H9 (cell line): ENCODE measurements around the gene GRIK3. TPM values are rescaled to one million over a fixed set of nuclear protein-coding genes. Genes with fewer than 3 reads are reported as not detected.

Experiments used
- DNase-seq: peaks from one replicate; pipeline ENCODE4 v3.0.0-alpha.2; 2017
- H2AFZ ChIP-seq: one replicate; pipeline ENCODE4 v1.6.1; 2013; ENCODE audit warnings: mild to moderate bottlenecking, low read length, control low read depth, moderate library complexity
- H2AK5ac ChIP-seq: 2 replicates; pipeline ENCODE4 v1.6.1; 2013; ENCODE audit warnings: low read length, control low read depth, mixed read lengths; ENCODE audit not compliant: insufficient read length
- H2BK120ac ChIP-seq: one replicate; pipeline ENCODE4 v1.6.1; 2013; ENCODE audit warnings: low read depth, mild to moderate bottlenecking, low read length, control low read depth, inconsistent platforms; ENCODE audit not compliant: poor library complexity, severe bottlenecking
- H2BK12ac ChIP-seq: 2 replicates; pipeline ENCODE4 v1.6.1; 2013; ENCODE audit warnings: low read length, control low read depth, mixed read lengths, low read depth; ENCODE audit not compliant: insufficient read length
- H2BK15ac ChIP-seq: 2 replicates; pipeline ENCODE4 v1.6.1; 2013; ENCODE audit warnings: low read depth, low read length, control low read depth
- H2BK20ac ChIP-seq: one replicate; pipeline ENCODE4 v1.6.1; 2013; ENCODE audit warnings: low read depth, mild to moderate bottlenecking, low read length, control low read depth, inconsistent platforms; ENCODE audit not compliant: poor library complexity, severe bottlenecking
- H2BK5ac ChIP-seq: 2 replicates; pipeline ENCODE4 v1.6.1; 2013; ENCODE audit warnings: low read length, control low read depth, mixed read lengths; ENCODE audit not compliant: insufficient read length
- H3K14ac ChIP-seq: 2 replicates; pipeline ENCODE4 v1.6.1; 2013; ENCODE audit warnings: low read length, control low read depth; ENCODE audit not compliant: insufficient read depth
- H3K18ac ChIP-seq: 2 replicates; pipeline ENCODE4 v1.6.1; 2013; ENCODE audit warnings: low read depth, mild to moderate bottlenecking, mixed read lengths, low read length, control low read depth; ENCODE audit not compliant: insufficient read length
- H3K23ac ChIP-seq: 2 replicates; pipeline ENCODE4 v1.6.1; 2013; ENCODE audit warnings: low read length, control low read depth, mixed read lengths, low read depth; ENCODE audit not compliant: insufficient read length
- H3K23me2 ChIP-seq: 2 replicates; pipeline ENCODE4 v1.6.1; 2013; ENCODE audit warnings: low read depth, mild to moderate bottlenecking, mixed read lengths, low read length, control low read depth; ENCODE audit not compliant: insufficient read length, poor library complexity, severe bottlenecking
- H3K27ac ChIP-seq: 2 replicates; pipeline ENCODE4 v1.5.1; 2013; ENCODE audit warnings: low read length, control low read depth, mixed read lengths, low read depth; ENCODE audit not compliant: insufficient read length
- H3K27me3 ChIP-seq: 2 replicates; pipeline ENCODE4 v1.6.1; 2013; ENCODE audit warnings: low read length, control low read depth, inconsistent platforms; ENCODE audit not compliant: insufficient read depth
- H3K4ac ChIP-seq: 2 replicates; pipeline ENCODE4 v1.6.1; 2013; ENCODE audit warnings: low read depth, mild to moderate bottlenecking, control low read depth, inconsistent platforms, low read length, moderate library complexity
- H3K4me1 ChIP-seq: 2 replicates; pipeline ENCODE4 v1.6.1; 2013; ENCODE audit warnings: low read length, control low read depth, inconsistent platforms; ENCODE audit not compliant: insufficient read depth
- H3K4me2 ChIP-seq: 2 replicates; pipeline ENCODE4 v1.6.1; 2013; ENCODE audit warnings: low read length, control low read depth, mixed read lengths; ENCODE audit not compliant: insufficient read length, insufficient read depth
- H3K56ac ChIP-seq: 2 replicates; pipeline ENCODE4 v1.6.1; 2013; ENCODE audit warnings: low read depth, mild to moderate bottlenecking, mixed read lengths, low read length, control low read depth; ENCODE audit not compliant: insufficient read length
- H3K79me1 ChIP-seq: 2 replicates; pipeline ENCODE4 v1.6.1; 2013; ENCODE audit warnings: low read depth, mild to moderate bottlenecking, moderate library complexity, low read length, control low read depth, inconsistent platforms; ENCODE audit not compliant: insufficient read depth, poor library complexity, severe bottlenecking
- H3K79me2 ChIP-seq: 2 replicates; pipeline ENCODE4 v1.6.1; 2013; ENCODE audit warnings: low read length, control low read depth, inconsistent platforms; ENCODE audit not compliant: insufficient read depth
- H3K9ac ChIP-seq: 2 replicates; pipeline ENCODE4 v1.6.1; 2013; ENCODE audit warnings: low read length, control low read depth, mixed read lengths; ENCODE audit not compliant: insufficient read length; ENCODE audit errors: extremely low read depth
- H3K9me3 ChIP-seq: one replicate; pipeline ENCODE4 v1.6.1; 2013; ENCODE audit warnings: low read depth, low read length, inconsistent platforms; ENCODE audit not compliant: control insufficient read depth
- H3T11ph ChIP-seq: one replicate; pipeline ENCODE4 v1.6.1; 2013; ENCODE audit warnings: mild to moderate bottlenecking, low read length, control low read depth, inconsistent platforms
- H4K20me1 ChIP-seq: one replicate; pipeline ENCODE4 v1.6.1; 2013; ENCODE audit not compliant: control insufficient read depth, insufficient read length, insufficient read depth
- H4K5ac ChIP-seq: 2 replicates; pipeline ENCODE4 v1.6.1; 2013; ENCODE audit warnings: low read depth, mild to moderate bottlenecking, mixed read lengths, low read length, control low read depth; ENCODE audit not compliant: insufficient read length
- H4K8ac ChIP-seq: replicated peaks from 2 replicates; pipeline ENCODE4 v1.6.1; 2013; ENCODE audit warnings: low read length, control low read depth, mixed read lengths, low read depth; ENCODE audit not compliant: insufficient read length
- H4K91ac ChIP-seq: 2 replicates; pipeline ENCODE4 v1.6.1; 2013; ENCODE audit warnings: low read depth, mild to moderate bottlenecking, moderate library complexity, mixed read lengths, low read length, control low read depth; ENCODE audit not compliant: insufficient read length
- H3K27ac Mint-ChIP-seq, 3 experiments: 2 replicates in 2 of 3; 3 replicates in 1 of 3; pipeline ENCODE4 v1.8.0; 2020 to 2021; ENCODE audit warnings: mixed read lengths in 3 of 3, mild to moderate bottlenecking in 1 of 3, moderate library complexity in 1 of 3
- H3K27me3 Mint-ChIP-seq: 2 replicates; pipeline ENCODE4 v1.8.0; 2021; ENCODE audit warnings: low read depth, mild to moderate bottlenecking, moderate library complexity, mixed read lengths
- H3K36me3 Mint-ChIP-seq, 3 experiments: 2 replicates in 2 of 3; 3 replicates in 1 of 3; pipeline ENCODE4 v1.8.0; 2020 to 2021; ENCODE audit warnings: low read depth in 3 of 3, mixed read lengths in 3 of 3; ENCODE audit not compliant: insufficient read depth in 1 of 3
- H3K4me1 Mint-ChIP-seq, 2 experiments: 2 replicates each; pipeline ENCODE4 v1.8.0; 2020; ENCODE audit warnings: mixed read lengths in 2 of 2
- H3K4me3 Mint-ChIP-seq, 2 experiments: 2 replicates in 1 of 2; 3 replicates in 1 of 2; pipeline ENCODE4 v1.8.0; 2020 to 2021; ENCODE audit warnings: mild to moderate bottlenecking in 2 of 2, mixed read lengths in 2 of 2, moderate library complexity in 1 of 2
- H3K9me3 Mint-ChIP-seq, 2 experiments: 2 replicates in 1 of 2; 3 replicates in 1 of 2; pipeline ENCODE4 v1.8.0; 2020; ENCODE audit warnings: mild to moderate bottlenecking in 2 of 2, mixed read lengths in 2 of 2, moderate library complexity in 1 of 2
- WGBS: extraction: QIAGEN DNeasy Blood & Tissue Kit; methylation state at CpG from one replicate; pipeline ENCODE4 v1.1.7; 2013; ENCODE audit warnings: missing lambda C conversion rate, low lambda C conversion rate, mixed read lengths; ENCODE audit not compliant: insufficient read length; ENCODE audit errors: extremely low coverage; 5-methylcytosine and 5-hydroxymethylcytosine counted together
- total RNA-seq: library from RNA; stranded (reverse); gene quantifications from 2 replicates; pipeline ENCODE4 v1.2.1, GENCODE V29; 2021
- TF ChIP-seq, protein P1 (sequence below): fragments of 200-600 bp; sonication (generic); conservative IDR thresholded peaks from 3 replicates; pipeline ENCODE4 v1.8.0; 2021; ENCODE audit warnings: antibody characterized with exemption, mild to moderate bottlenecking

The GRIK3 gene
- total RNA-seq, 1 experiment from 2014 or later = 1.7 TPM

GRCh38 chr1:36937371-36937770 lies 96.9 kb downstream of the GRIK3 start:
- no peak overlapping the region for H2BK5ac ChIP-seq
- H2BK12ac ChIP-seq = no peak overlapping the region
- H3T11ph ChIP-seq = no peak overlapping the region
- H4K20me1 ChIP-seq = no peaks in the 10 kb centered on the region
- no peak overlapping the region for H3K14ac ChIP-seq
- peaks cover 23% of the 10 kb centered on the region for H3K27me3 Mint-ChIP-seq
- no peak overlapping the region for H4K5ac ChIP-seq
- no peak overlapping the region for H2AFZ ChIP-seq
- no peak overlapping the region for H4K8ac ChIP-seq
- WGBS = no CpG with 5 or more reads among the region's 6 CpGs
- H3K4me1 ChIP-seq = no peaks in the 10 kb centered on the region
- H2BK120ac ChIP-seq = no peak overlapping the region
- TF ChIP-seq, protein P1, sequence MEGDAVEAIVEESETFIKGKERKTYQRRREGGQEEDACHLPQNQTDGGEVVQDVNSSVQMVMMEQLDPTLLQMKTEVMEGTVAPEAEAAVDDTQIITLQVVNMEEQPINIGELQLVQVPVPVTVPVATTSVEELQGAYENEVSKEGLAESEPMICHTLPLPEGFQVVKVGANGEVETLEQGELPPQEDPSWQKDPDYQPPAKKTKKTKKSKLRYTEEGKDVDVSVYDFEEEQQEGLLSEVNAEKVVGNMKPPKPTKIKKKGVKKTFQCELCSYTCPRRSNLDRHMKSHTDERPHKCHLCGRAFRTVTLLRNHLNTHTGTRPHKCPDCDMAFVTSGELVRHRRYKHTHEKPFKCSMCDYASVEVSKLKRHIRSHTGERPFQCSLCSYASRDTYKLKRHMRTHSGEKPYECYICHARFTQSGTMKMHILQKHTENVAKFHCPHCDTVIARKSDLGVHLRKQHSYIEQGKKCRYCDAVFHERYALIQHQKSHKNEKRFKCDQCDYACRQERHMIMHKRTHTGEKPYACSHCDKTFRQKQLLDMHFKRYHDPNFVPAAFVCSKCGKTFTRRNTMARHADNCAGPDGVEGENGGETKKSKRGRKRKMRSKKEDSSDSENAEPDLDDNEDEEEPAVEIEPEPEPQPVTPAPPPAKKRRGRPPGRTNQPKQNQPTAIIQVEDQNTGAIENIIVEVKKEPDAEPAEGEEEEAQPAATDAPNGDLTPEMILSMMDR = no peak
- H3K9ac ChIP-seq = no peak overlapping the region
- no peak for DNase-seq
- no peaks in the 10 kb centered on the region for H3K9me3 ChIP-seq
- no peak overlapping the region for H3K23ac ChIP-seq
- no peaks in the 10 kb centered on the region for H3K79me1 ChIP-seq
- H3K79me2 ChIP-seq = no peaks in the 10 kb centered on the region
- no peaks in the 10 kb centered on the region for H3K9me3 Mint-ChIP-seq
- no peak overlapping the region for H3K4me2 ChIP-seq
- no peak overlapping the region for H3K56ac ChIP-seq
- H3K27me3 ChIP-seq = no peaks in the 10 kb centered on the region
- H2BK15ac ChIP-seq = no peak overlapping the region
- H3K18ac ChIP-seq = no peak overlapping the region
- no peak overlapping the region for H3K27ac ChIP-seq
- peaks cover 11 to 26% of the 10 kb centered on the region in 2 experiments for H3K4me1 Mint-ChIP-seq
- no peaks in the 10 kb centered on the region for H3K36me3 Mint-ChIP-seq
- no peak overlapping the region for H4K91ac ChIP-seq
- no peak overlapping the region for H3K4ac ChIP-seq
- no peak overlapping the region for H2AK5ac ChIP-seq
- H3K23me2 ChIP-seq = no peaks in the 10 kb centered on the region
- no peak overlapping the region for H3K27ac Mint-ChIP-seq
- no peak overlapping the region for H2BK20ac ChIP-seq
- H3K4me3 Mint-ChIP-seq = no peak overlapping the region
